ENCODE results near the gene SLC22A1.
"Not testable (repeated sequence)": the region's sequence is repeated elsewhere in the genome, so short reads cannot be mapped to it uniquely, and the experiment has no call there.

SLC22A1 gene

GRCh38 chr6:160106010-160106409 lies 15.6 kb upstream of the SLC22A1 start:
- H3K4me3 Mint-ChIP-seq: no peak overlapping the region
- no peaks in the 10 kb centered on the region for H3K9me3 Mint-ChIP-seq
- peaks cover 6% of the 10 kb centered on the region for H3K4me1 Mint-ChIP-seq (ENCODE audit: low read depth)
- no peaks in the 10 kb centered on the region for H3K27me3 Mint-ChIP-seq
- peaks cover 72% of the 10 kb centered on the region for H3K36me3 Mint-ChIP-seq (ENCODE audit: low read depth)
- H3K27ac Mint-ChIP-seq: no peak overlapping the region

DNA sequence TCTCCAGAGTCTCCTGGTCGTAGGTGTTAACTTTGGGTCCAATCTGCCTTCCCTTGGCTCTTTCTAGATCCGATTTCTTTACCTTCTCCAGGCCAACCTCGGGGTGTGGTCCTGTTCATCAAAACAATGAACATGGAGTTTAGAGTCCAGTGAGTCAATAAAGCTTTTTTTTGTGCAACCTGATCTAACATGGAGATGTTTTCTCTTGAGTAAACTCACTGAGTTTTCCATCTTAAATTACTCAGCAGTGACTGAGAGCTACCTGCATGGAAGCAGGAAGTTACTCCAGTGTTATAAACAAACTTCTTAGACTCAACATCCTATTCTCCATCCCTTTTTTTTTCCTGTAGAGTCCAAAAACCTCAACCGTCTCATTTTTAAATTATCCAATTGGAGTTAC lies 14.9 kb upstream of the SLC22A1 start:
- H3K4me1 Mint-ChIP-seq (ENCODE audit: low read depth): peaks cover 3% of the 10 kb centered on the region
- H3K4me3 Mint-ChIP-seq: no peak overlapping the region
- no peak overlapping the region for H3K27ac Mint-ChIP-seq
- peaks cover 65% of the 10 kb centered on the region for H3K36me3 Mint-ChIP-seq (ENCODE audit: low read depth)
- H3K27me3 Mint-ChIP-seq: no peaks in the 10 kb centered on the region
- H3K9me3 Mint-ChIP-seq: no peaks in the 10 kb centered on the region

DNA sequence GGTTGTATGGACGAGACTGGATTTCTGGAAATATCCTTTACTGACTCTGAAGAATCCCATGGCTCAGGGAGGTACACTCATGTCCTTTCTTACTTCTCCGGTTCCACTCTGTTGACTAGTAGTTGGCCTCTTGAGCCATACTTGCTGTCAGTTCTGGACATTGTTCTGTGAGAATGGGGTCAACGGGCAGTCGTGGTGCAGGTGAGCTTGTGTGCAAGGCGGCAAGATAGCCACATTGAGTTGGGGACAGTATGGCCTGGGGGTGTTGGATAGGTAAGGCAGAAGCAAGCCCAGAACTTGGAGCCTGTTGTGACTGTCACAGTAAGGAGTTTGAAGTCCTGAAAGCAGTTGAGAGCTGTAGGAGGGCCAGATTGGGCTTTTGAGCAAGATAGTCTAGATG lies 13.5 kb upstream of the SLC22A1 start:
- Mint-ChIP-seq H3K27ac (peak overlapping the region; percentile 19), H3K9me3 (no peaks in the 10 kb centered on the region), H3K27me3 (no peaks in the 10 kb centered on the region), H3K4me1 (ENCODE audit: low read depth) (peaks cover 3% of the 10 kb centered on the region), H3K4me3 (no peak overlapping the region), H3K36me3 (ENCODE audit: low read depth) (peaks cover 56% of the 10 kb centered on the region)

GRCh38 chr6:160110586-160111123 lies 11.0 kb upstream of the SLC22A1 start:
- Mint-ChIP-seq H3K9me3 (no peaks in the 10 kb centered on the region), H3K27ac (no peak overlapping the region)

DNA sequence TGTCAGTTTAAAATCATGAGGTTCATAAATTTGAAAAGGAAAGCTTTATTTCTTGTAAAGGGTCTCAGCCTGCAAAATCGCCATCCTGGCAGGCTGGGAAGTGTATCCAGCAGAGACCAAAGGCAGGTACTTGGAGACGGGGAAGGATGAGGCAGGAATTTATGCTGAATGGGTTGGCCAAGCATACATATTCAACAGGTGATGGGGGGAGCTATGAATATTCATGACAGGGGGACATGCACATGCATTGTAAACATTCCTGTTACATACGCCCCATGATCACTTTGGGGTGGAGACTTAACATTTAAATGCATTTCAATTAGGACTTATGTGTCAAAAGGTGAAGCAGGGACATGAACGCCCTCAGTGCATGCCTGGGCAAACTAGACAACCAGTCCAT lies 9.8 kb upstream of the SLC22A1 start:
- H3K36me3 Mint-ChIP-seq (ENCODE audit: low read depth): peaks cover 20% of the 10 kb centered on the region
- peaks cover 3% of the 10 kb centered on the region for H3K4me1 Mint-ChIP-seq (ENCODE audit: low read depth)
- H3K27ac Mint-ChIP-seq: no peak overlapping the region
- no peaks in the 10 kb centered on the region for H3K27me3 Mint-ChIP-seq
- no peaks in the 10 kb centered on the region for H3K9me3 Mint-ChIP-seq
- no peak overlapping the region for H3K4me3 Mint-ChIP-seq

More at GRCh38 chr6:160110586-160111123, 11.0 kb upstream of the SLC22A1 start:
- Mint-ChIP-seq H3K4me3 (no peak overlapping the region), H3K27me3 (no peaks in the 10 kb centered on the region), H3K4me1 (ENCODE audit: low read depth) (peaks cover 3% of the 10 kb centered on the region), H3K36me3 (ENCODE audit: low read depth) (peaks cover 30% of the 10 kb centered on the region)

GRCh38 chr6:160112628-160113299 lies 8.9 kb upstream of the SLC22A1 start:
- no peaks in the 10 kb centered on the region for H3K27me3 Mint-ChIP-seq
- no peak overlapping the region for H3K4me3 Mint-ChIP-seq
- peaks cover 22% of the 10 kb centered on the region for H3K36me3 Mint-ChIP-seq (ENCODE audit: low read depth)
- peaks cover 1% of the 10 kb centered on the region for H3K9me3 Mint-ChIP-seq
- peak overlapping the region; percentile 23 for H3K27ac Mint-ChIP-seq
- no peaks in the 10 kb centered on the region for H3K4me1 Mint-ChIP-seq (ENCODE audit: low read depth)

- H3K4me3 Mint-ChIP-seq; H3K4me1 Mint-ChIP-seq (ENCODE audit: low read depth); H3K27ac Mint-ChIP-seq; H3K27me3 Mint-ChIP-seq; H3K9me3 Mint-ChIP-seq: not testable (repeated sequence)
- H3K36me3 Mint-ChIP-seq (ENCODE audit: low read depth): peaks cover 22% of the 10 kb centered on the region
These were observed 7.1 kb upstream of the SLC22A1 start for GRCh38 chr6:160114536-160114935.

DNA sequence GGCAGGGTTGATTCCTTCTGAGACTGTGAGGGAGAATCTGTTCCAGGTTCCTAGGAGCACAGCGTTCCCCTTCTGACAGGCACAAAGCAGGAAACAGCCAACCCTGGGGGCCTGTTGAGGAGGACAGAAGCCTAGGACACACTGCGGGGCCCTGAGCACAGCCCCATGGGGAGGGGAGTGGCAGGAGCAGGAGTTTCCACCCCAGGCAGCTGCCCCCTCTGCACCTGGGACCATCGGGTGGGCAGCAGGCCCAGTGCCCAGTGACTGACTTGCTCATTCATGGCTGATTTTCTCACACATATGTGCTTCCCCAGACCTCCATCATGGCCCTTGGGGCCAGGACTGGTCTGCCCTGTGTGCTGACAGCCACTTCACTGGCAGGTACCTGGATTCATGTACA lies 6.2 kb upstream of the SLC22A1 start:
- H3K4me1 Mint-ChIP-seq (ENCODE audit: low read depth): no peaks in the 10 kb centered on the region
- H3K4me3 Mint-ChIP-seq: no peak overlapping the region
- no peak overlapping the region for H3K27ac Mint-ChIP-seq
- peaks cover 4% of the 10 kb centered on the region for H3K9me3 Mint-ChIP-seq
- peaks cover 23% of the 10 kb centered on the region for H3K36me3 Mint-ChIP-seq (ENCODE audit: low read depth)
- H3K27me3 Mint-ChIP-seq: no peaks in the 10 kb centered on the region

DNA sequence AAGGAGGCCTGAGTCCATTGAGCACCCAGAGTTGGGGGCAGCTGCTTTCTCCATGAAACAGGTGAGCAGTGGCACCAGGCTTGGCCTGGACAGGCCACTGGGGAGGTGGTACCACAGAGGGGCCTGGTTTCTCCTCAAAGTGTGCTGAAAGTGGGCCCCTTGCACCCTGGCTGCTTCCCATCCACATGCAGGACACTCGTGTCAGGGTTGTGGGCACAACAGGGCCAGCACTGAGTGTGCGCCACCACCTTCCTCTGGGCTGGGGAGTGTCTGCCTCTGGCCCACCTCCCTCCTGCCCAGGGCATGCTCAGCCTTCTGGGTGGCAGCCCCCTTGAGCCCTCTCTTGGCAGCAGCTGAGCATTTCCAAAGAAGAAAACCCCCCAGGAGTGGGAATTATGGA lies 5.2 kb upstream of the SLC22A1 start:
- no peak overlapping the region for H3K4me3 Mint-ChIP-seq
- H3K4me1 Mint-ChIP-seq (ENCODE audit: low read depth): no peaks in the 10 kb centered on the region
- peaks cover 4% of the 10 kb centered on the region for H3K9me3 Mint-ChIP-seq
- H3K27ac Mint-ChIP-seq: no peak overlapping the region
- H3K36me3 Mint-ChIP-seq (ENCODE audit: low read depth): peaks cover 23% of the 10 kb centered on the region
- no peaks in the 10 kb centered on the region for H3K27me3 Mint-ChIP-seq

- Mint-ChIP-seq H3K9me3 (peaks cover 4% of the 10 kb centered on the region), H3K36me3 (ENCODE audit: low read depth) (peaks cover 23% of the 10 kb centered on the region), H3K27ac (no peak overlapping the region), H3K4me1 (ENCODE audit: low read depth) (no peaks in the 10 kb centered on the region), H3K27me3 (no peaks in the 10 kb centered on the region), H3K4me3 (no peak overlapping the region)
These were observed 4.5 kb upstream of the SLC22A1 start for GRCh38 chr6:160117137-160117536.

- Mint-ChIP-seq H3K27me3 (no peaks in the 10 kb centered on the region), H3K36me3 (ENCODE audit: low read depth) (peaks cover 23% of the 10 kb centered on the region), H3K4me3 (no peak overlapping the region), H3K9me3 (peaks cover 4% of the 10 kb centered on the region), H3K4me1 (ENCODE audit: low read depth) (no peaks in the 10 kb centered on the region), H3K27ac (no peak overlapping the region)
These were observed 2.9 kb upstream of the SLC22A1 start for GRCh38 chr6:160118620-160119229.

- peaks cover 4% of the 10 kb centered on the region for H3K9me3 Mint-ChIP-seq
- H3K36me3 Mint-ChIP-seq (ENCODE audit: low read depth): peaks cover 23% of the 10 kb centered on the region
- no peak overlapping the region for H3K4me3 Mint-ChIP-seq
- no peaks in the 10 kb centered on the region for H3K27me3 Mint-ChIP-seq
- no peak overlapping the region for H3K27ac Mint-ChIP-seq
- no peaks in the 10 kb centered on the region for H3K4me1 Mint-ChIP-seq (ENCODE audit: low read depth)
These were observed 1.5 kb upstream of the SLC22A1 start for GRCh38 chr6:160120087-160120486.

- no peak overlapping the region for H3K27ac Mint-ChIP-seq
- peaks cover 4% of the 10 kb centered on the region for H3K9me3 Mint-ChIP-seq
- peaks cover 21% of the 10 kb centered on the region for H3K36me3 Mint-ChIP-seq (ENCODE audit: low read depth)
- H3K4me1 Mint-ChIP-seq (ENCODE audit: low read depth): no peaks in the 10 kb centered on the region
- H3K4me3 Mint-ChIP-seq: no peak overlapping the region
- no peaks in the 10 kb centered on the region for H3K27me3 Mint-ChIP-seq
These were observed 366 bp downstream of the SLC22A1 start for GRCh38 chr6:160121981-160122380.

DNA sequence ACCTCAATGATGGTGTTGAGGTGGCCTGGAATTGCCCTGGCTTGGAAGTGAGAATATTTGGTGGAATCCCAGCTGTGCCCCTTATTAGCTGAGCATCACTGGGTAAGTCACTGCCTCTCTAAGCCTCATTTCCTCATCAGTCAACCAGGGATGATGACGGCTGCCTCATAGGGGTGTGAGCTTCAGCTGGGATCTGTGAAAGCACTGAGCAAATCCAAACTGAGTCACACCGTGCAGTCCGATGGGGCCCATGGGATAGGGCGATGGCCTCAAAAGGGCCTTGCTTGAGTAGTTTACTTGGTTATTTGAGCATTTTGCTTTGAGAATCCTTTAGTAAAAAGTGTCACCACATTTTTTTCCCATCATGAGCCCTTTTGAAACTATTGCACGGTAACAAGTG lies 1.1 kb downstream of the SLC22A1 start:
- Mint-ChIP-seq H3K36me3 (ENCODE audit: low read depth) (peaks cover 13% of the 10 kb centered on the region), H3K27ac (no peak overlapping the region), H3K9me3 (peaks cover 3% of the 10 kb centered on the region), H3K27me3 (no peaks in the 10 kb centered on the region), H3K4me3 (no peak overlapping the region), H3K4me1 (ENCODE audit: low read depth) (no peaks in the 10 kb centered on the region)

DNA sequence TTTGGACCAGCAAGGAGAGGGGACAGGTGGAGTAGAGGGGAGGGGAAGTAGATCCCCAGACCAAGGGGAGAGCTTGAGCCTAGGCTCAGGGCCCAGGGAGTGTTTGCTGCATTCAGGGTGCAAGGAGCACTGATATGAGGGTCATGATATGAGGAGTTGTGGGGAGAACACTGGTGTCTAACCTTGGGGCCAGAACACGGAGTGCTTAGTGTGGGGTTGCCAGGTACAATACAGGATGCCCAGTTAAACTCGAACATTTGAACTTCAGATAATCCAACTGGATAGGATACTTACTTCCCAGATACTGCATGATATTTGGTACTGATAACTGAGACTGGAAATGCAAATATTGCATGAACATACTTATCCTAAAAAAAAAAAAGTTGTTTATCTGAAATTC lies 2.4 kb downstream of the SLC22A1 start:
- H3K4me3 Mint-ChIP-seq: no peak overlapping the region
- no peaks in the 10 kb centered on the region for H3K4me1 Mint-ChIP-seq (ENCODE audit: low read depth)
- H3K9me3 Mint-ChIP-seq: no peaks in the 10 kb centered on the region
- no peak overlapping the region for H3K27ac Mint-ChIP-seq
- H3K27me3 Mint-ChIP-seq: no peaks in the 10 kb centered on the region
- H3K36me3 Mint-ChIP-seq (ENCODE audit: low read depth): peaks cover 6% of the 10 kb centered on the region

GRCh38 chr6:160124605-160125004 lies 3.0 kb downstream of the SLC22A1 start:
- no peaks in the 10 kb centered on the region for H3K9me3 Mint-ChIP-seq
- H3K27ac Mint-ChIP-seq: no peak overlapping the region
- H3K4me3 Mint-ChIP-seq: no peak overlapping the region
- peaks cover 5% of the 10 kb centered on the region for H3K4me1 Mint-ChIP-seq (ENCODE audit: low read depth)
- peaks cover under 1% of the 10 kb centered on the region for H3K36me3 Mint-ChIP-seq (ENCODE audit: low read depth)
- H3K27me3 Mint-ChIP-seq: no peaks in the 10 kb centered on the region
